T-cell (primary cell): ENCODE results near the gene OR51B2. TPM values are rescaled to one million over a fixed set of nuclear protein-coding genes. Genes with fewer than 3 reads are reported as not detected.

Experiments
- ATAC-seq, 4 experiments: fragments of 200-7000 bp in 3 of 4; fragments of 150-1000 bp in 1 of 4; cut with Tn5 transposase; replicated peaks in 1 of 4; 1 replicate in 3 of 4; 2 replicates in 1 of 4; pipeline ENCODE4 v1.10.0; 2021; ENCODE audit warnings: moderate library complexity in 3 of 4, mild to moderate bottlenecking in 2 of 4, moderate number of reproducible peaks in 1 of 4
- CTCF ChIA-PET, 2 donors: fragments of 300-600 bp; sonication (Branson Sonifier 250); formaldehyde crosslinking; loops; one replicate each; lab custom pipeline; 2022; ENCODE audit warnings: antibody characterized with exemption in 2 of 2; lab: Charles Lee
- POLR2A ChIA-PET, 2 donors: fragments of 300-600 bp; sonication (Branson Sonifier 250); formaldehyde crosslinking; loops; one replicate each; lab custom pipeline; 2022; ENCODE audit warnings: antibody characterized with exemption in 2 of 2; lab: Charles Lee
- DNase-seq, 35 experiments: peaks; one replicate each; pipeline versions ENCODE4 v3.0.0 to v3.0.0-alpha.2; 2013 to 2023
- H3K27ac ChIP-seq: one replicate; pipeline ENCODE4 v1.5.1; 2013; ENCODE audit warnings: low read length
- H3K27me3 ChIP-seq, 2 experiments: replicated peaks in 1 of 2; 1 replicate in 1 of 2; 2 replicates in 1 of 2; pipeline versions ENCODE4 v1.6.1 to v1.7.0; 2013; ENCODE audit warnings: low read length in 1 of 2, mixed read lengths in 1 of 2; ENCODE audit not compliant: control insufficient read depth in 2 of 2, insufficient read depth in 2 of 2; ENCODE audit errors: extremely low read depth in 1 of 2
- H3K36me3 ChIP-seq, 2 donors: 1 replicate in 1 of 2; 2 replicates in 1 of 2; pipeline versions ENCODE4 v1.6.1 to v1.7.0; 2013; ENCODE audit warnings: low read length in 1 of 2; ENCODE audit not compliant: control insufficient read depth in 2 of 2, insufficient read depth in 1 of 2; ENCODE audit errors: extremely low read depth in 1 of 2
- H3K4me1 ChIP-seq, 2 experiments: 1 replicate in 1 of 2; 2 replicates in 1 of 2; pipeline versions ENCODE4 v1.6.1 to v1.7.0; 2013; ENCODE audit warnings: low read length in 2 of 2, mixed read lengths in 1 of 2; ENCODE audit not compliant: insufficient read depth in 2 of 2, control insufficient read depth in 1 of 2; ENCODE audit errors: extremely low read depth in 1 of 2
- H3K4me3 ChIP-seq, 2 donors: 1 replicate in 1 of 2; 2 replicates in 1 of 2; pipeline versions ENCODE4 v1.5.1 to v1.7.0; 2013; ENCODE audit warnings: mild to moderate bottlenecking in 2 of 2, low read length in 1 of 2, moderate library complexity in 1 of 2; ENCODE audit not compliant: control insufficient read depth in 1 of 2; ENCODE audit errors: extremely low read depth in 1 of 2
- H3K9me3 ChIP-seq: 2 replicates; pipeline ENCODE4 v1.7.0; 2013
- H3K27ac Mint-ChIP-seq, 2 donors: one replicate each; pipeline ENCODE4 v1.8.0; 2020 to 2021; ENCODE audit warnings: mild to moderate bottlenecking in 2 of 2, mixed read lengths in 2 of 2
- H3K27me3 Mint-ChIP-seq, 2 donors: one replicate each; pipeline ENCODE4 v1.8.0; 2021 to 2022; ENCODE audit warnings: mixed read lengths in 2 of 2
- H3K36me3 Mint-ChIP-seq: one replicate; pipeline ENCODE4 v1.8.0; 2021; ENCODE audit warnings: mixed read lengths
- H3K4me1 Mint-ChIP-seq, 3 donors: one replicate each; pipeline ENCODE4 v1.8.0; 2020 to 2022; ENCODE audit warnings: mixed read lengths in 3 of 3, mild to moderate bottlenecking in 1 of 3
- H3K4me3 Mint-ChIP-seq, 3 donors: one replicate each; pipeline ENCODE4 v1.8.0; 2020 to 2022; ENCODE audit warnings: mild to moderate bottlenecking in 3 of 3, mixed read lengths in 3 of 3, moderate library complexity in 3 of 3
- H3K9me3 Mint-ChIP-seq, 3 donors: one replicate each; pipeline ENCODE4 v1.8.0; 2020 to 2022; ENCODE audit warnings: mixed read lengths in 3 of 3
- WGBS: methylation state at CpG from one replicate; pipeline ENCODE4 v1.1.5; 2013; ENCODE audit warnings: missing lambda C conversion rate; ENCODE audit not compliant: insufficient coverage; 5-methylcytosine and 5-hydroxymethylcytosine counted together
- total RNA-seq, 35 experiments: library from RNA in 6 of 35; stranded (reverse) in 6 of 35; fragments of 120-200 nt in 1 of 35; gene quantifications; one replicate each; pipeline versions ENCODE4 v1.2.1 to v1.2.4 and lab custom pipeline; 2013 to 2026

OR51B2 gene
- total RNA-seq, 5 donors from 2014 or later (not counting 1 experiment from before 2014, with no cell fraction given) = not detected

DNA sequence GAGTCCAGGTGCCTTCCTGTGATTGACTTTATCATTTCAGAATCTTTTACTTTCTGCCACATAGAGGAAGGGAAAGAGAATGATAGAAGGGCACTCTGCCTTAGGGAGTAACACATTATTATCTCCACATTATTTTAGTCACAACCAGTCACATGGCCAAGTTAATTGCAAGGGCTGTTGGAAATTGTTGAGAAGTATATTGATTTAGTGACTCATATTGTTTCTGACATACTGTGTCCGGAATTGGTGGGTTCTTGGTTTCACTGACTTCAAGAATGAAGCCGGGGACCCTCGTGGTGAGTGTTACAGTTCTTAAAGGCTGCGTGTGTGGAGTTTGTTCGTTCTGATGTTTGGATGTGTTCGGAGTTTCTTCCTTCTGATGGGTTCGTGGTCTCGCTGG, 31.1 kb downstream of the OR51B2 start:
- Mint-ChIP-seq H3K9me3 (peaks cover 0 to 4% (median 0%) of the 10 kb centered on the region in 3 donors), H3K27me3 (peaks cover 0 to 4% of the 10 kb centered on the region in 2 donors), H3K4me1 (no peaks in the 10 kb centered on the region), H3K36me3 (no peaks in the 10 kb centered on the region), H3K27ac (no peak overlapping the region), H3K4me3 (no peak overlapping the region)
- WGBS = 82% methylated on average over 8 of the region's 8 CpGs
- DNase-seq = no peak
- POLR2A ChIA-PET = no interaction called here
- CTCF ChIA-PET = interaction anchor here in 1 of 2 donors (0.6 kb wide), 1 partner anchor 598 kb away, joined by 3 read pairs; no protein-coding TSS in a partner anchor
- Histone ChIP-seq H3K9me3 (no peaks in the 10 kb centered on the region), H3K4me1 (no peaks in the 10 kb centered on the region), H3K27ac (no peak overlapping the region), H3K36me3 (no peaks in the 10 kb centered on the region), H3K4me3 (no peak overlapping the region), H3K27me3 (no peaks in the 10 kb centered on the region)
- no peak for ATAC-seq

DNA sequence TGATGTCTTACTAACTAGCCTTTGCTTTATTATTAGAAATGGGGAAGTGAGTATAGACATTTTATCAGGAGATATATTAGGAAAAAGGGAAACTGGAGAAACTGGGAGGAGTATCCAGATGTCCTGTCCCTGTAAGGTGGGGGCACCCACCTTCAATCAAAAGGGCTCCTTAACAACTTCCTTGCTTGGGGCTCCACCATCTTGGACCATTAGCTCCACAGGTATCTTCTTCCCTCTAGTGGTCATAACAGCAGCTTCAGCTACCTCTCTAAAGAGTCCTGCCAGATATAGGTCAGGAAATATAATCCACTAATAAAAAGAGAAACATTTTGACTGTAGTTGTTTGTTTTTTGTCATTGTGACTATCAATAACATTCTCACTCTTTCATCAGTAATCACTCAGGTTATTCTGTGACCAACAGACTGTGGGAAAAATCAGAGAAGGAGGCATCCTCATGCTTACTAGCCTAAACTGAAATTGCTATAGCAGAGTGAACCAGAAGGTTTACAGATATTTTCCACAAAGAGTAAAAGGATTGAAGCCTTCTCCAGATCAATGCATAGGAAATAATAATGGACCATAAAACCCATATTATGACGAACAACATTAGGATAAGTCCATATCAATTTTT, 32.8 kb downstream of the OR51B2 start:
- ChIA-PET CTCF (no interaction called here), POLR2A (no interaction called here)
- peaks cover 0 to 4% (median 0%) of the 10 kb centered on the region in 3 donors for H3K9me3 Mint-ChIP-seq
- Histone ChIP-seq H3K9me3 (no peaks in the 10 kb centered on the region), H3K4me1 (no peaks in the 10 kb centered on the region), H3K36me3 (no peaks in the 10 kb centered on the region), H3K4me3 (no peak overlapping the region), H3K27ac (no peak overlapping the region), H3K27me3 (no peaks in the 10 kb centered on the region)
- no peak overlapping the region for H3K27ac Mint-ChIP-seq
- no peaks in the 10 kb centered on the region for H3K36me3 Mint-ChIP-seq
- WGBS = no CpG with 5 or more reads among the region's 1 CpG
- H3K27me3 Mint-ChIP-seq = no peaks in the 10 kb centered on the region
- DNase-seq (no peak), ATAC-seq (no peak)
- no peak overlapping the region for H3K4me3 Mint-ChIP-seq
- no peaks in the 10 kb centered on the region for H3K4me1 Mint-ChIP-seq

DNA sequence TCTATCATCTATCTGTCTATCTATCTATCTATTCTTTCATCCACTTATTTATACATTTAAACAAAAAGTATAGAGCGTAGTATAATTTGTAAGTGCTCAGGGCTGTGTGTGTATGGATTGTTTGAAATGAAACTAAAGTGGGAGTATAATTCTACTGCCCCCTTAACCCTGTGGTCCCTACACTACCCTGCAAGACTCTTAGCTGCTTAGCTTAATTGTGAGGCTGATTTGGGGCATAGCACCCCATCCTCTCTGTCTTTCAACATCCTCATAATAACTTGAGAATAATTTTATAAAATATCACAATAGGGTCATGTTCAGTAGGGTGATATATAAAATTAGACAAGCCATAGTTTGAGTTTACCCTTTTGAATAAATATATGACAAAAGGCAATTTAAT, 34.0 kb downstream of the OR51B2 start:
- no peak overlapping the region for H3K4me3 Mint-ChIP-seq
- CTCF ChIA-PET = no interaction called here

DNA sequence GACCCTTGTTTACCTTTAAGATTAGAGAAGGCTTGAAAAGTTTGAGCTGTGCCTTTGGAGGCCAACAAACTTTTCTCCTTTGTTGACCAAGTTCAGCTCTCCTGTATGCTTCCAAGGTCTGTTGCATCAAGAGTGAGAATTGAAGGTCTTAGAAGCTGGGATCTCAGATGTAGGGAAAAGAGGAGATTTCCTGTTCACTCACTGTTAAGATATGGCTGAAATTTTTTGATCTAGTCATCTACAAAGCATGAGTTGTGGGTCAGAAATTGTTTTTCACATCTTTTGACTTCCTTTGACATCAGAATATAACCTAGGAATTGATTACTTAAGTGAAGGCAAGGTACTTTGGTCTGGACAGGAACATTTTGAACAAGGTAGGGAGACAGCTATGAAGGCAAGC, 34.4 kb downstream of the OR51B2 start:
- peaks cover 0 to 1% of the 10 kb centered on the region in 2 donors for H3K27me3 Mint-ChIP-seq
- ChIA-PET CTCF (no interaction called here), POLR2A (no interaction called here)
- H3K9me3 Mint-ChIP-seq = peaks cover 0 to 4% (median 0%) of the 10 kb centered on the region in 3 donors
- Histone ChIP-seq H3K4me1 (no peaks in the 10 kb centered on the region), H3K9me3 (no peaks in the 10 kb centered on the region), H3K36me3 (no peaks in the 10 kb centered on the region), H3K4me3 (no peak overlapping the region), H3K27me3 (no peaks in the 10 kb centered on the region), H3K27ac (no peak overlapping the region)
- no peak for DNase-seq
- H3K4me3 Mint-ChIP-seq = no peak overlapping the region
- H3K27ac Mint-ChIP-seq = no peak overlapping the region
- H3K4me1 Mint-ChIP-seq = no peaks in the 10 kb centered on the region
- H3K36me3 Mint-ChIP-seq = no peaks in the 10 kb centered on the region
- ATAC-seq = no peak

More for the DNA sequence above, 34.0 kb downstream of the OR51B2 start:
- no peaks in the 10 kb centered on the region for H3K36me3 Mint-ChIP-seq
- DNase-seq (no peak), ATAC-seq (no peak)
- H3K9me3 Mint-ChIP-seq = peaks cover 0 to 4% (median 0%) of the 10 kb centered on the region in 3 donors
- H3K27ac Mint-ChIP-seq = no peak overlapping the region
- no peaks in the 10 kb centered on the region for H3K4me1 Mint-ChIP-seq
- Histone ChIP-seq H3K4me1 (no peaks in the 10 kb centered on the region), H3K9me3 (no peaks in the 10 kb centered on the region), H3K36me3 (no peaks in the 10 kb centered on the region), H3K27me3 (no peaks in the 10 kb centered on the region), H3K4me3 (no peak overlapping the region), H3K27ac (no peak overlapping the region)
- POLR2A ChIA-PET = no interaction called here
- H3K27me3 Mint-ChIP-seq = no peaks in the 10 kb centered on the region
- WGBS = no CpG with 5 or more reads among the region's 1 CpG

DNA sequence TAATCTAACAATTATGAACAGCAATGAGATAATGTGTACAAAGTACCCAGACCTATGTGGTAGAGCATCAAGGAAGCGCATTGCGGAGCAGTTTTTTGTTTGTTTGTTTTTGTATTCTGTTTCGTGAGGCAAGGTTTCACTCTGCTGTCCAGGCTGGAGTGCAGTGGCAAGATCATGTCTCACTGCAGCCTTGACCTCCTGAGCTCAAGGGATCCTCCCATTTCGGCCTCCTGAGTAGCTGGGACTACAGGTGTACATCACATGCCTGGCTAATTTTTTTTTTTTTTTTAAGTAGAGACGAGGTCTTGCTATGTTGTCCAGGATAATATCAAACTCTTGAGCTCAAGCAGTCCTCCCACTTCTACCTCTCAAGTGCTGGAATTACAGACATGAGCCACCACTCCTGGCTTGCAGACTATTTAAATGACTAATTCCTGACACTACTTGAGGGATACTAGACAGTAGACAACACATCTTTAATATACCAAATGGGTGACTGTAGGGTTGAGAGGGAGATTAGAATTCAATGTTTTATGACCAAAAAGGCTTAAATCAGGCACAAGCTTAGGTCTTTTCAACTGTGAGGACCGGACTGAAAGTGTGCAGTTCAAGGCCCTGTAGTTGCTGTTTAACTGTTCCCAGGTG, 35.1 kb downstream of the OR51B2 start:
- Histone ChIP-seq H3K27ac (no peak overlapping the region), H3K36me3 (no peaks in the 10 kb centered on the region), H3K4me1 (no peaks in the 10 kb centered on the region), H3K9me3 (no peaks in the 10 kb centered on the region), H3K27me3 (no peaks in the 10 kb centered on the region), H3K4me3 (no peak overlapping the region)
- 80% methylated on average over 1 of the region's 6 CpGs for WGBS
- no peak overlapping the region for H3K4me3 Mint-ChIP-seq
- ATAC-seq = no peak
- no peak overlapping the region for H3K27ac Mint-ChIP-seq
- no peak for DNase-seq
- peaks cover 0 to 4% (median 0%) of the 10 kb centered on the region in 3 donors for H3K9me3 Mint-ChIP-seq
- CTCF ChIA-PET = no interaction called here
- no peaks in the 10 kb centered on the region for H3K36me3 Mint-ChIP-seq
- H3K27me3 Mint-ChIP-seq = peaks cover 0 to 1% of the 10 kb centered on the region in 2 donors
- H3K4me1 Mint-ChIP-seq = no peaks in the 10 kb centered on the region
- POLR2A ChIA-PET = no interaction called here

DNA sequence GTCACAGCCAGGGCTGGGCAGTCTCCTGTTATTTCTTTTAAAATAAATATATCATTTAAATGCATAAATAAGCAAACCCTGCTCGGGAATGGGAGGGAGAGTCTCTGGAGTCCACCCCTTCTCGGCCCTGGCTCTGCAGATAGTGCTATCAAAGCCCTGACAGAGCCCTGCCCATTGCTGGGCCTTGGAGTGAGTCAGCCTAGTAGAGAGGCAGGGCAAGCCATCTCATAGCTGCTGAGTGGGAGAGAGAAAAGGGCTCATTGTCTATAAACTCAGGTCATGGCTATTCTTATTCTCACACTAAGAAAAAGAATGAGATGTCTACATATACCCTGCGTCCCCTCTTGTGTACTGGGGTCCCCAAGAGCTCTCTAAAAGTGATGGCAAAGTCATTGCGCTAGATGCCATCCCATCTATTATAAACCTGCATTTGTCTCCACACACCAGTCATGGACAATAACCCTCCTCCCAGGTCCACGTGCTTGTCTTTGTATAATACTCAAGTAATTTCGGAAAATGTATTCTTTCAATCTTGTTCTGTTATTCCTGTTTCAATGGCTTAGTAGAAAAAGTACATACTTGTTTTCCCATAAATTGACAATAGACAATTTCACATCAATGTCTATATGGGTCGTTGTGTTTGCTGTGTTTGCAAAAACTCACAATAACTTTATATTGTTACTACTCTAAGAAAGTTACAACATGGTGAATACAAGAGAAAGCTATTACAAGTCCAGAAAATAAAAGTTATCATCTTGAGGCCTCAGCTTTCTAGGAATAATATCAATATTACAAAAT, 35.8 kb downstream of the OR51B2 start:
- no peak overlapping the region for H3K4me3 ChIP-seq
- no peaks in the 10 kb centered on the region for H3K27me3 ChIP-seq
- H3K36me3 ChIP-seq = no peaks in the 10 kb centered on the region
- H3K27ac ChIP-seq = no peak overlapping the region
- Mint-ChIP-seq H3K27ac (no peak overlapping the region), H3K27me3 (peaks cover 0 to 1% of the 10 kb centered on the region in 2 donors), H3K4me3 (no peak overlapping the region), H3K4me1 (no peaks in the 10 kb centered on the region), H3K9me3 (peaks cover 0 to 4% (median 0%) of the 10 kb centered on the region in 3 donors), H3K36me3 (no peaks in the 10 kb centered on the region)
- H3K4me1 ChIP-seq = no peaks in the 10 kb centered on the region
- no peak for DNase-seq
- no CpG with 5 or more reads among the region's 7 CpGs for WGBS
- no peaks in the 10 kb centered on the region for H3K9me3 ChIP-seq
- ATAC-seq = no peak
- POLR2A ChIA-PET = no interaction called here
- CTCF ChIA-PET = no interaction called here
